Activated naive CD8-positive, alpha-beta T cell treated with anti-CD3 and anti-CD28 coated beads, Interleukin-2, amount 50 U/mL, for 24 hours (primary cell): ENCODE measurements around the gene TLE2.
"Not testable (repeated sequence)": the region's sequence is repeated elsewhere in the genome, so short reads cannot be mapped to it uniquely, and the experiment has no call there.

Source experiments
- ATAC-seq: fragments of 150-1000 bp; cut with Tn5 transposase; one replicate; pipeline ENCODE4 v1.10.0; 2021
- DNase-seq: peaks from one replicate; pipeline ENCODE4 v3.0.0; 2021
- H3K27ac Mint-ChIP-seq: one replicate; pipeline ENCODE4 v1.8.0; 2021; ENCODE audit warnings: mild to moderate bottlenecking, mixed read lengths
- H3K27me3 Mint-ChIP-seq: one replicate; pipeline ENCODE4 v1.8.0; 2021; ENCODE audit warnings: mixed read lengths
- H3K36me3 Mint-ChIP-seq: one replicate; pipeline ENCODE4 v1.8.0; 2021; ENCODE audit warnings: low read depth, mixed read lengths
- H3K4me1 Mint-ChIP-seq: one replicate; pipeline ENCODE4 v1.8.0; 2021; ENCODE audit warnings: mixed read lengths
- H3K4me3 Mint-ChIP-seq: one replicate; pipeline ENCODE4 v1.8.0; 2021; ENCODE audit warnings: mild to moderate bottlenecking, moderate library complexity, mixed read lengths
- H3K9me3 Mint-ChIP-seq: one replicate; pipeline ENCODE4 v1.8.0; 2021; ENCODE audit warnings: mixed read lengths

Gene TLE2

GRCh38 chr19:3060857-3061181 lies 31.7 kb upstream of the TLE2 start:
- DNase-seq (no peak), ATAC-seq (no peak)
- Mint-ChIP-seq H3K4me1 (peaks cover 45% of the 10 kb centered on the region), H3K27ac (peak overlapping the region; percentile 87), H3K27me3 (no peaks in the 10 kb centered on the region), H3K4me3 (peak overlapping the region; percentile 83), H3K36me3 (peaks cover 25% of the 10 kb centered on the region), H3K9me3 (no peaks in the 10 kb centered on the region)

GRCh38 chr19:3059653-3060052 lies 30.6 kb upstream of the TLE2 start:
- Mint-ChIP-seq H3K4me1 (peaks cover 46% of the 10 kb centered on the region), H3K36me3 (peaks cover 32% of the 10 kb centered on the region), H3K4me3 (peak overlapping the region; percentile 52), H3K9me3 (no peaks in the 10 kb centered on the region), H3K27ac (peak overlapping the region; percentile 65), H3K27me3 (no peaks in the 10 kb centered on the region)
- ATAC-seq (no peak), DNase-seq (no peak)

- H3K4me1 Mint-ChIP-seq = peaks cover 49% of the 10 kb centered on the region
- H3K4me3 Mint-ChIP-seq = no peak overlapping the region
- no peak for ATAC-seq
- no peaks in the 10 kb centered on the region for H3K27me3 Mint-ChIP-seq
- no peaks in the 10 kb centered on the region for H3K9me3 Mint-ChIP-seq
- H3K36me3 Mint-ChIP-seq = peaks cover 34% of the 10 kb centered on the region
- peak overlapping the region; percentile 52 for H3K27ac Mint-ChIP-seq
- no peak for DNase-seq
Observed at GRCh38 chr19:3058821-3059314, 29.8 kb upstream of the TLE2 start.

- peaks cover 43% of the 10 kb centered on the region for H3K4me1 Mint-ChIP-seq
- ATAC-seq = no peak
- peaks cover 34% of the 10 kb centered on the region for H3K36me3 Mint-ChIP-seq
Observed at GRCh38 chr19:3058009-3058820, 29.1 kb upstream of the TLE2 start.

GRCh38 chr19:3057275-3057714 lies 28.2 kb upstream of the TLE2 start:
- Mint-ChIP-seq H3K27ac (no peak overlapping the region), H3K4me3 (no peak overlapping the region), H3K27me3 (no peaks in the 10 kb centered on the region), H3K4me1 (peaks cover 43% of the 10 kb centered on the region), H3K36me3 (peaks cover 34% of the 10 kb centered on the region), H3K9me3 (no peaks in the 10 kb centered on the region)
- ATAC-seq (no peak), DNase-seq (no peak)

More at GRCh38 chr19:3058009-3058820, 29.1 kb upstream of the TLE2 start:
- no peak for DNase-seq
- peak overlapping the region; percentile 52 for H3K27ac Mint-ChIP-seq
- no peaks in the 10 kb centered on the region for H3K27me3 Mint-ChIP-seq
- no peak overlapping the region for H3K4me3 Mint-ChIP-seq
- H3K9me3 Mint-ChIP-seq = no peaks in the 10 kb centered on the region

GRCh38 chr19:3056417-3057088 lies 27.5 kb upstream of the TLE2 start:
- peak overlapping the region; percentile 35 for H3K27ac Mint-ChIP-seq
- peaks cover 34% of the 10 kb centered on the region for H3K36me3 Mint-ChIP-seq
- DNase-seq (no peak), ATAC-seq (no peak)
- H3K4me1 Mint-ChIP-seq = peaks cover 43% of the 10 kb centered on the region
- no peaks in the 10 kb centered on the region for H3K27me3 Mint-ChIP-seq
- H3K9me3 Mint-ChIP-seq = no peaks in the 10 kb centered on the region
- H3K4me3 Mint-ChIP-seq = no peak overlapping the region

- H3K4me3 Mint-ChIP-seq = no peak overlapping the region
Observed at GRCh38 chr19:3055741-3056416, 26.8 kb upstream of the TLE2 start.

GRCh38 chr19:3054972-3055740 lies 26.1 kb upstream of the TLE2 start:
- Mint-ChIP-seq H3K36me3 (peaks cover 28% of the 10 kb centered on the region), H3K4me1 (peaks cover 36% of the 10 kb centered on the region)

More at GRCh38 chr19:3055741-3056416, 26.8 kb upstream of the TLE2 start:
- Mint-ChIP-seq H3K27ac (no peak overlapping the region), H3K36me3 (peaks cover 32% of the 10 kb centered on the region), H3K4me1 (peaks cover 42% of the 10 kb centered on the region), H3K9me3 (no peaks in the 10 kb centered on the region), H3K27me3 (no peaks in the 10 kb centered on the region)
- DNase-seq (no peak), ATAC-seq (no peak)

GRCh38 chr19:3054265-3054971 lies 25.3 kb upstream of the TLE2 start:
- no peaks in the 10 kb centered on the region for H3K27me3 Mint-ChIP-seq
- no peaks in the 10 kb centered on the region for H3K9me3 Mint-ChIP-seq
- H3K27ac Mint-ChIP-seq = peak overlapping the region; percentile 49
- H3K36me3 Mint-ChIP-seq = peaks cover 21% of the 10 kb centered on the region
- peaks cover 29% of the 10 kb centered on the region for H3K4me1 Mint-ChIP-seq
- ATAC-seq (no peak), DNase-seq (no peak)
- no peak overlapping the region for H3K4me3 Mint-ChIP-seq

More at GRCh38 chr19:3054972-3055740, 26.1 kb upstream of the TLE2 start:
- Mint-ChIP-seq H3K27ac (peak overlapping the region; percentile 49), H3K27me3 (no peaks in the 10 kb centered on the region), H3K4me3 (no peak overlapping the region), H3K9me3 (no peaks in the 10 kb centered on the region)
- ATAC-seq = no peak
- DNase-seq = no peak

GRCh38 chr19:3053780-3054179 lies 24.7 kb upstream of the TLE2 start:
- no peaks in the 10 kb centered on the region for H3K9me3 Mint-ChIP-seq
- no peaks in the 10 kb centered on the region for H3K27me3 Mint-ChIP-seq
- ATAC-seq (no peak), DNase-seq (no peak)
- peaks cover 20% of the 10 kb centered on the region for H3K36me3 Mint-ChIP-seq
- H3K27ac Mint-ChIP-seq = no peak overlapping the region
- no peak overlapping the region for H3K4me3 Mint-ChIP-seq
- peaks cover 30% of the 10 kb centered on the region for H3K4me1 Mint-ChIP-seq

GRCh38 chr19:3053218-3053621 lies 24.1 kb upstream of the TLE2 start:
- H3K27me3 Mint-ChIP-seq = no peaks in the 10 kb centered on the region
- H3K27ac Mint-ChIP-seq = no peak overlapping the region
- ATAC-seq = no peak
- peaks cover 19% of the 10 kb centered on the region for H3K36me3 Mint-ChIP-seq
- H3K9me3 Mint-ChIP-seq = no peaks in the 10 kb centered on the region
- no peak overlapping the region for H3K4me3 Mint-ChIP-seq
- DNase-seq = no peak
- peaks cover 26% of the 10 kb centered on the region for H3K4me1 Mint-ChIP-seq

GRCh38 chr19:3050016-3050415 lies 20.9 kb upstream of the TLE2 start:
- not testable (repeated sequence) for H3K27ac Mint-ChIP-seq, H3K27me3 Mint-ChIP-seq, H3K9me3 Mint-ChIP-seq, DNase-seq, H3K4me3 Mint-ChIP-seq, H3K36me3 Mint-ChIP-seq, ATAC-seq
- H3K4me1 Mint-ChIP-seq = peaks cover 25% of the 10 kb centered on the region

- ATAC-seq = no peak
- no peak for DNase-seq
- Mint-ChIP-seq H3K9me3 (no peaks in the 10 kb centered on the region), H3K4me3 (no peak overlapping the region), H3K27ac (peak overlapping the region; percentile 41), H3K36me3 (no peaks in the 10 kb centered on the region), H3K4me1 (peaks cover 16% of the 10 kb centered on the region), H3K27me3 (peaks cover 4% of the 10 kb centered on the region)
Observed at GRCh38 chr19:3049089-3049488, 20.0 kb upstream of the TLE2 start.

GRCh38 chr19:3048190-3048533 lies 19.1 kb upstream of the TLE2 start:
- peaks cover 4% of the 10 kb centered on the region for H3K27me3 Mint-ChIP-seq
- no peaks in the 10 kb centered on the region for H3K9me3 Mint-ChIP-seq
- peaks cover 15% of the 10 kb centered on the region for H3K4me1 Mint-ChIP-seq
- no peaks in the 10 kb centered on the region for H3K36me3 Mint-ChIP-seq
- ATAC-seq = no peak
- no peak for DNase-seq
- no peak overlapping the region for H3K27ac Mint-ChIP-seq
- H3K4me3 Mint-ChIP-seq = no peak overlapping the region
